ENCODE results near the gene ABCD1.

DNA sequence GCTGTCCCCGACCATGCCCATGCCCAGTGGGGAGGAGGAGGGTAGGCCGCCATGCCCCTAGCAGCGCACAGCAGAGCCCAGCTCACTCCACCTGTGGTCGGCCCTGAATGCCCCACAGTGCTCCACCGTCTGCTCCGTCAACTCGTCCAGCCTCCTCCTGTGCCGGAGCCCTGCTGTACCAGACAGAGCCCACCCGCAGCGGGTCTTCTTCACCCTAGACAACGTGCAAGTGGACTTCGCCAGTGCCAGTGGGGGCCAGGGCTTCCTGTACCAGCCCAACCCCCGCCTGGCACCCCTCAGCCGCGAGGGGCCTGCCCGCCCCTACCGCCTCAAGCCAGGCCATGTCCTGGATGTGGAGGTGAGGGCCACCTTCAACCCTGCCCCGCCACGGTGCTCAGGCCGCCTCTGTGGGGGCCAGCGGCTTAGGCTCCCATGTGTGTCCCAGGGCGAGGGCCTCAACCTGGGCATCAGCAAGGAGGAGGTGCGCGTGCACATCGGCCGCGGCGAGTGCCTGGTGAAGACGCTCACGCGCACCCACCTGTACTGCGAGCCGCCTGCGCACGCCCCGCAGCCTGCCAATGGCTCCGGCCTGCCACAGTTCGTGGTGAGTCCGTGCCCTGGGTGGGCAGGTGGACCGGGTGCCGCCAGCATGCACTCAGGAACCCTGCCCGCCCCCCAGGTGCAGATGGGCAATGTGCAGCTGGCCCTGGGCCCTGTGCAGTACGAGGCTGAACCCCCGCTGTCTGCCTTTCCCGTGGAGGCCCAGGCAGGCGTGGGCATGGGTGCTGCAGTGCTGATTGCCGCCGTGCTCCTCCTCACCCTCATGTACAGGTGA lies 49.3 kb downstream of the ABCD1 start:
- no peak for TF ChIP-seq ZNF416 (CRISPR knock-in tag; IDR thresholded peaks at IDR 0.05)
- TF ChIP-seq TCF7 (CRISPR knock-in tag; IDR thresholded peaks at IDR 0.05; ENCODE audit: low read depth) = no peak
- no peak for TF ChIP-seq NFYB (CRISPR knock-in tag; conservative IDR thresholded peaks at IDR 0.05; ENCODE audit: low read depth)
- no peak for TF ChIP-seq CREB1 (CRISPR knock-in tag; IDR thresholded peaks at IDR 0.05)
- TF ChIP-seq, protein P1, sequence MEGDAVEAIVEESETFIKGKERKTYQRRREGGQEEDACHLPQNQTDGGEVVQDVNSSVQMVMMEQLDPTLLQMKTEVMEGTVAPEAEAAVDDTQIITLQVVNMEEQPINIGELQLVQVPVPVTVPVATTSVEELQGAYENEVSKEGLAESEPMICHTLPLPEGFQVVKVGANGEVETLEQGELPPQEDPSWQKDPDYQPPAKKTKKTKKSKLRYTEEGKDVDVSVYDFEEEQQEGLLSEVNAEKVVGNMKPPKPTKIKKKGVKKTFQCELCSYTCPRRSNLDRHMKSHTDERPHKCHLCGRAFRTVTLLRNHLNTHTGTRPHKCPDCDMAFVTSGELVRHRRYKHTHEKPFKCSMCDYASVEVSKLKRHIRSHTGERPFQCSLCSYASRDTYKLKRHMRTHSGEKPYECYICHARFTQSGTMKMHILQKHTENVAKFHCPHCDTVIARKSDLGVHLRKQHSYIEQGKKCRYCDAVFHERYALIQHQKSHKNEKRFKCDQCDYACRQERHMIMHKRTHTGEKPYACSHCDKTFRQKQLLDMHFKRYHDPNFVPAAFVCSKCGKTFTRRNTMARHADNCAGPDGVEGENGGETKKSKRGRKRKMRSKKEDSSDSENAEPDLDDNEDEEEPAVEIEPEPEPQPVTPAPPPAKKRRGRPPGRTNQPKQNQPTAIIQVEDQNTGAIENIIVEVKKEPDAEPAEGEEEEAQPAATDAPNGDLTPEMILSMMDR (IDR thresholded peaks at IDR 0.05) = no peak
- TF ChIP-seq, protein P2, sequence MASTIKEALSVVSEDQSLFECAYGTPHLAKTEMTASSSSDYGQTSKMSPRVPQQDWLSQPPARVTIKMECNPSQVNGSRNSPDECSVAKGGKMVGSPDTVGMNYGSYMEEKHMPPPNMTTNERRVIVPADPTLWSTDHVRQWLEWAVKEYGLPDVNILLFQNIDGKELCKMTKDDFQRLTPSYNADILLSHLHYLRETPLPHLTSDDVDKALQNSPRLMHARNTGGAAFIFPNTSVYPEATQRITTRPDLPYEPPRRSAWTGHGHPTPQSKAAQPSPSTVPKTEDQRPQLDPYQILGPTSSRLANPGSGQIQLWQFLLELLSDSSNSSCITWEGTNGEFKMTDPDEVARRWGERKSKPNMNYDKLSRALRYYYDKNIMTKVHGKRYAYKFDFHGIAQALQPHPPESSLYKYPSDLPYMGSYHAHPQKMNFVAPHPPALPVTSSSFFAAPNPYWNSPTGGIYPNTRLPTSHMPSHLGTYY (CRISPR knock-in tag; IDR thresholded peaks at IDR 0.05) = no peak
- TF ChIP-seq, protein P3, sequence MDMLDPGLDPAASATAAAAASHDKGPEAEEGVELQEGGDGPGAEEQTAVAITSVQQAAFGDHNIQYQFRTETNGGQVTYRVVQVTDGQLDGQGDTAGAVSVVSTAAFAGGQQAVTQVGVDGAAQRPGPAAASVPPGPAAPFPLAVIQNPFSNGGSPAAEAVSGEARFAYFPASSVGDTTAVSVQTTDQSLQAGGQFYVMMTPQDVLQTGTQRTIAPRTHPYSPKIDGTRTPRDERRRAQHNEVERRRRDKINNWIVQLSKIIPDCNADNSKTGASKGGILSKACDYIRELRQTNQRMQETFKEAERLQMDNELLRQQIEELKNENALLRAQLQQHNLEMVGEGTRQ (CRISPR knock-in tag; IDR thresholded peaks at IDR 0.05) = no peak
- TF ChIP-seq, protein P4, sequence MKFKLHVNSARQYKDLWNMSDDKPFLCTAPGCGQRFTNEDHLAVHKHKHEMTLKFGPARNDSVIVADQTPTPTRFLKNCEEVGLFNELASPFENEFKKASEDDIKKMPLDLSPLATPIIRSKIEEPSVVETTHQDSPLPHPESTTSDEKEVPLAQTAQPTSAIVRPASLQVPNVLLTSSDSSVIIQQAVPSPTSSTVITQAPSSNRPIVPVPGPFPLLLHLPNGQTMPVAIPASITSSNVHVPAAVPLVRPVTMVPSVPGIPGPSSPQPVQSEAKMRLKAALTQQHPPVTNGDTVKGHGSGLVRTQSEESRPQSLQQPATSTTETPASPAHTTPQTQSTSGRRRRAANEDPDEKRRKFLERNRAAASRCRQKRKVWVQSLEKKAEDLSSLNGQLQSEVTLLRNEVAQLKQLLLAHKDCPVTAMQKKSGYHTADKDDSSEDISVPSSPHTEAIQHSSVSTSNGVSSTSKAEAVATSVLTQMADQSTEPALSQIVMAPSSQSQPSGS (CRISPR knock-in tag; IDR thresholded peaks at IDR 0.05; ENCODE audit: borderline replicate concordance, low read depth) = no peak
- TF ChIP-seq, protein P5, sequence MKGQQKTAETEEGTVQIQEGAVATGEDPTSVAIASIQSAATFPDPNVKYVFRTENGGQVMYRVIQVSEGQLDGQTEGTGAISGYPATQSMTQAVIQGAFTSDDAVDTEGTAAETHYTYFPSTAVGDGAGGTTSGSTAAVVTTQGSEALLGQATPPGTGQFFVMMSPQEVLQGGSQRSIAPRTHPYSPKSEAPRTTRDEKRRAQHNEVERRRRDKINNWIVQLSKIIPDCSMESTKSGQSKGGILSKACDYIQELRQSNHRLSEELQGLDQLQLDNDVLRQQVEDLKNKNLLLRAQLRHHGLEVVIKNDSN (CRISPR knock-in tag; IDR thresholded peaks at IDR 0.05) = no peak
